ENCODE data around the gene RHBDF2. TPM values are rescaled to one million over a fixed set of nuclear protein-coding genes. Genes with fewer than 3 reads are reported as not detected.

RHBDF2 gene
- total RNA-seq, 2 experiments from 2014 or later, result 144 to 173 TPM

GRCh38 chr17:76452127-76452659 lies 49.0 kb downstream of the RHBDF2 start:
- Histone ChIP-seq H3K36me3 (ENCODE audit: insufficient read depth, low read length) (peaks cover 5% of the 10 kb centered on the region; the same call in 1 of the 2 replicates), H4K20me1 (ENCODE audit: insufficient read depth, low read length) (peaks cover 38% of the 10 kb centered on the region), H3K27ac (ENCODE audit: low read depth, low read length, poor library complexity, severe bottlenecking) (no peak overlapping the region), H3K4me3 (ENCODE audit: low read depth, low read length, poor library complexity, severe bottlenecking) (peak overlapping the region; percentile 89), H3K9me3 (ENCODE audit: low read length) (no peaks in the 10 kb centered on the region), H2AFZ (ENCODE audit: low read length) (no peak overlapping the region), H3K4me1 (ENCODE audit: insufficient read depth, low read length, poor library complexity, severe bottlenecking) (peaks cover 44% of the 10 kb centered on the region), H3K79me2 (ENCODE audit: insufficient read depth, low read depth, low read length) (peaks cover 58% of the 10 kb centered on the region), H3K9me2 (ENCODE audit: insufficient read depth, low read length) (no peaks in the 10 kb centered on the region), H3K4me2 (ENCODE audit: low read length) (peak overlapping the region; percentile 87)
- intact Hi-C loops (cut with micrococcal nuclease; ENCODE audit: unreplicated experiment), result loop anchor here (2.0 kb wide), 1 partner anchor 19 kb away; no protein-coding TSS in a partner anchor
- no TSS peak for BruUV-seq (replicated peaks)
- DNase-seq (ENCODE audit: low spot score), result peak; percentile 44
- TF ChIP-seq EZH2phosphoT487 (IDR thresholded peaks at IDR 0.05; ENCODE audit: borderline replicate concordance, low read depth, low read length), result no peak
- TF ChIP-seq CTCF (conservative IDR thresholded peaks at IDR 0.05; ENCODE audit: low read length), result no peak
- ChIA-PET POLR2A (interaction anchor here (0.7 to 1.3 kb wide), 6 partner anchors 10 to 51 kb away, joined by 3 to 7 read pairs (median 3); no protein-coding TSS in a partner anchor), CTCF (ENCODE audit: unreplicated experiment) (interaction anchor here (0.5 to 1.8 kb wide), 2 partner anchors 35 to 149 kb away, joined by 3 to 4 read pairs; no protein-coding TSS in a partner anchor)

GRCh38 chr17:76451506-76451905 lies 49.7 kb downstream of the RHBDF2 start:
- BruUV-seq (replicated peaks), result TSS peak; percentile 27
- no peaks in the 10 kb centered on the region for H3K9me3 ChIP-seq (ENCODE audit: low read length)
- POLR2A ChIA-PET, result interaction anchor here (0.9 to 1.3 kb wide), 5 partner anchors 10 to 51 kb away, joined by 3 to 7 read pairs (median 3); no protein-coding TSS in a partner anchor

More at GRCh38 chr17:76451506-76451905, 49.7 kb downstream of the RHBDF2 start:
- Histone ChIP-seq H3K27ac (ENCODE audit: low read depth, low read length, poor library complexity, severe bottlenecking) (no peak overlapping the region), H3K36me3 (ENCODE audit: insufficient read depth, low read length) (peaks cover 5% of the 10 kb centered on the region; the same call in 1 of the 2 replicates), H3K4me3 (ENCODE audit: low read depth, low read length, poor library complexity, severe bottlenecking) (peak overlapping the region; percentile 89), H3K4me2 (ENCODE audit: low read length) (peak overlapping the region; percentile 87), H3K79me2 (ENCODE audit: insufficient read depth, low read depth, low read length) (peaks cover 65% of the 10 kb centered on the region), H4K20me1 (ENCODE audit: insufficient read depth, low read length) (peaks cover 44% of the 10 kb centered on the region), H3K4me1 (ENCODE audit: insufficient read depth, low read length, poor library complexity, severe bottlenecking) (peaks cover 51% of the 10 kb centered on the region), H2AFZ (ENCODE audit: low read length) (no peak overlapping the region), H3K9me2 (ENCODE audit: insufficient read depth, low read length) (no peaks in the 10 kb centered on the region)
- no peak for TF ChIP-seq EZH2phosphoT487 (IDR thresholded peaks at IDR 0.05; ENCODE audit: borderline replicate concordance, low read depth, low read length)
- no peak for TF ChIP-seq CTCF (conservative IDR thresholded peaks at IDR 0.05; ENCODE audit: low read length)
- intact Hi-C loops (cut with micrococcal nuclease; ENCODE audit: unreplicated experiment), result no loop called here
- no peak for DNase-seq (ENCODE audit: low spot score)
- CTCF ChIA-PET (ENCODE audit: unreplicated experiment), result no interaction called here
